ENCODE results near the gene CDC20.
"Not testable (repeated sequence)": the region's sequence is repeated elsewhere in the genome, so short reads cannot be mapped to it uniquely, and the experiment has no call there.

CDC20 gene

DNA sequence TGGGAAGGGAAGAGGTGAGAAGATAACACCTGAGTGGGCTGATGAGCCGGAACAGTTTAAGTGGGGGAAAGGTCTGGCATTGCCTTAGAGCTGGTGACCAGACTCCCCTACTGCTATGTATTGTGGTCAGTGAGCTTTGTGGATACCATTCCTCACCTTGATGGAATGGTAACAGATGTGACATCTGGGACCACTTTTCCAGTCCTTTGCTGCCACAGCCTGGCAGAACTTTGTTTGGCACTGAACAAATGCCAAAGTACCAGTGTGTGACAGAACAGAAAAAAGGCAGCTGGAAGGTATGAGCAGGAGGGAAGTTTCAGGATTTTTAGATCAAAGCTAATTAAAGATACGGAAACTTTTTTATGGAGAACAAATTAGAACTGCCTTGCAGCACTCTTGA is 24.7 kb downstream of the CDC20 start:
- peak; percentile 36 for DNase-seq (ENCODE audit: low spot score)

DNA sequence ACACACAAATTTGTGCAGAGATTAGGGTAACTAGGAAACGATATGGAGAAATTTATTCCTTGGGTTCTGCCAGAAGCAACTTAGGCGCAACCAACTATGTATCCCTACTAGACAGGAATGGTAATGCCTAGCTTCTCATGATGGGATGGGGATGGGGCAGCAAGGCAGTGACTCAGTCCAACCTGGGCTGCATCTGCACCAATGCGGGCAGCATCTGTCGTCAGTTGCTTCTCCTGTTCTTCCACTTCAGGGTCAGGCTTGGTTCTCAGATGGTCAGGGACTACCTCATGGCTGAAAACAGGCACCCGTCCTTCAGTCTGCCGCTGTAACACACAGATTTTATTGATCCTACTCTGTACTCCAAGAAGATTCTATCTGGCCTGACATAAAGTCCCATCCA is 27.9 kb downstream of the CDC20 start:
- no peak for DNase-seq (ENCODE audit: low spot score)

DNA sequence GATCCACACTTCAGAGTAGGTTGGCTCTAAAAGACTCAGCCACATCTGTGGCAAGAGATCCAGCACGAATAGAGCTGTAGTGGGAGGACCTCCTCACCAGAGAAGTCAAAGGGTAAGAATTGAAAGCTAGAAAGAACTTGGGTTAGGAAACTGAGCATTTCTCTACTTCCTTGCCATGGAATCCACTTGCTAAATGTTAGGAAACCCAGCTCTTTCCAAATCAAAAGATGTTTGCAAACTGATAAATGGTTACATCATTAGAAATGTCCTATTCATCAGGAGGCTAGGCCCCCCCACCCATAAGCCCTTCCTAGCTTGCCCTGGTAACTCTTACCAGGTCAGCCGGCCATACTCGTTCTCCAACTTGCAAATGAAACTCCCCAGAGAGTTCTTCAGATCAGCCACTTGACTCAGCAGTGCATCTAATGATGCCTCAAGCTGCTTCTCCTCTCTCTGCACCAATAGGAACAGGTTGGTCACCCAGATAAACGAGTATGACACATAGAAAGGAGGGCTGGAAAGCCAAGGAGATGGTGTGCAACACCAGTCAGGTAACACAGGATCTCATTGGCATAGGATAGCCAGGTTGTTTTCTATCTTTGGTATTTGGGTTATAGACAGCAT is 29.3 kb downstream of the CDC20 start:
- DNase-seq (ENCODE audit: low spot score): no peak

DNA sequence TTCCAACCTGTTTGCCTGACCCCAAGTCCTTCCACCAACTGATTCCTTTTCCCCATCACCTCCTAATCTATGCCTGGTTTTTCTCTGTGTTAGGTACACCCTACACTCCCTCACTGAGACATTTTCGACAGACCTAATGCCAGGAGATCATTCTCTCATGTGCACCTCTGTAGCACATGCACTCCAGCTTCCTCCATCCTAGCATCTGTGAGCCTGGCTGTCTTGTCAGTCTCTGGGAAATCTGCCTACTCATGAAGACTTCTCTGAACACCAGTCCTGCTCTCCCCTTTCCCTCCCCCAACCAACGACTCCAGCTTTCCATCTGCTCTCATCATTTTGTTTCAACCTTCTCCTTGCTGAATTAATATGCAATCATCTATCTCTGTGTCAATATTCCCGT is 29.8 kb downstream of the CDC20 start:
- DNase-seq (ENCODE audit: low spot score): no peak

DNA sequence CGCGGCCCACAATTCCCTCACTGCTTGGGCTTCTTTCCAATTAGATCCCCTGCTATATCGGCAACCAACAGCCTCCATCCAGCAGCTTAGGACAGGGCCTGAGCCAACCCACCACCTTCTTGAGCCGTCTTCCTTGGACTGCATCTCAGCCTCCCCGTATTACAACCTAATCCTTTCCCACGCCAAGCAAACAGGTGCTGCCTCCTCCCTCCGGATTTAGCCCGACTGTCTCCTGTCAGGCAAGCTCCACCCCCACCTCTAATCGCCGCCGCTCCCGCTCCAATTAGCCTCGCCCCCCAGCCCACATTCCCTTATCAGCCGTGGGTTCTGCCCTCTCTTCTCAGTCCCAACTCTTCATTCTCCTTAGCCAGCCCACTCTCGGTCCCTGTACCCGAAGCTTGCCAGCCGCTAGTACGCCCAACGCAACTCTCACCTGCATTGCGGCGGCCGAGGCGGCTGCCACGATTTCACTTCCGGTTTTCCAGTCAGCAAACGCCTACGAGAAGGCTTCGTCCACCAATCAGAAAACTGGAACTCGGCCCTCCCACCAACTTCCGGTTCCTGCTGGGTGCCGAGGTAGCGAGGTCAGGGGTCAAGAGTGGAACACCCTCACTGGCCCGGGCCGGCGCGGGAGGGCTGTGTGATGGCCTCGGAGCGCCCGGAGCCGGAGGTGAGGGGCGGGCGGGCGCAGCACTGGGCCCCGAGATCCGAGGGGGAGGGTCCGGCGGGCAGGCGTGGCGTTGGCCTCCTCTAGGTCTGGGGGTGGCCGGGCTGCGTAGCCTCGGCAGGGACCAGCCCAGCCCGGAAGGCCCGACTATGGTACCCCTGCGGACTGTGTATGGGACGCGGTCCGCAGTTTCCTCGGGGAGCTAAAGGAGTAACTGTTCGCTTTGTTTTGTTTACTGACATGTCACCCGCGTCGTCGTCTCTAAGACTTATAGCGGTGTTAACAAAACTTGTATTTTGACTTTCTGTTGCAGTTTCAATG is 30.8 kb downstream of the CDC20 start, which contains the start of the genes MED8 and SZT2:
MED8 (minus strand) TSS at position 475 of the 988 bp plus-strand sequence; CDS start at position 439, 36 bp downstream.
SZT2 (plus strand) TSS at position 574 of the 988 bp plus-strand sequence; CDS start at position 644, 70 bp downstream.
- DNase-seq (ENCODE audit: low spot score): peak; percentile 90

DNA sequence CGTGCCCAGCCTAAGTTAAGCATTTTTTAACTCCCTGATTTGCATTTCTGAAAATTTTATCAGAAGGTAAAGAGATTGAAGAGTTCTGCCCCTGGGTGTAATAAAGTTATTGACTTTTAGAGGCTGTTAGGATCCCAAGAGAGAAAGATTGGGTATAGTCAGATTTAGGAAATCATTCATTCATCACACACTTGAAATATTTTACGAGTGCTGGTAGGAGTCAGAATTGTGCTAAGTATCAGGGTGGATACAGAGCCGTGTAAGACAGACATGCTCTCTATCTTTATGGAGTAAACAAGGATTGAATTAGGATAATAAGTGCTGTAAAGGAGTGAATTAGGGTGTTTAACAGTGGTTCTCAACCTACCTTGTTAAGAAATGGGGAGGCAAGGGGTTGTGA is 33.9 kb downstream of the CDC20 start:
- DNase-seq (ENCODE audit: low spot score): no peak

DNA sequence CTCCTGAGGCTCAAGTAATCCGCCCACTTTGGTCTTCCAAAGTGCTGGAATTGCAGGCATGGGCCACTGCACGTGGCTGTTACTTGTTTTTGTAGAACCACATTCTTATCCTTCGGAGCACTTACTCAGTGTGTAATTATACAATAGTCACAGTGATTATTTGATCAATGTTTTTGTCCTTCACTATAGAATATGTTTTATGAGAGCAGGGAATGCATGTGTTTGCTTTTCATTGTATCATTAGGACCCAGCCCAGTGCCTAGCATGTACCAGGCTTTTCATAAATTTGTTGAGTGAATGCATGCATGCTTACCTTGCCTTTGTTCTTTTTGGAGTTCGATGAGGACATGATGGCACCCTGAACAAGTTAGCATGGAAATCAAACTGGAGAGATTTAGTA is 36.7 kb downstream of the CDC20 start:
- DNase-seq (ENCODE audit: low spot score): no peak

DNA sequence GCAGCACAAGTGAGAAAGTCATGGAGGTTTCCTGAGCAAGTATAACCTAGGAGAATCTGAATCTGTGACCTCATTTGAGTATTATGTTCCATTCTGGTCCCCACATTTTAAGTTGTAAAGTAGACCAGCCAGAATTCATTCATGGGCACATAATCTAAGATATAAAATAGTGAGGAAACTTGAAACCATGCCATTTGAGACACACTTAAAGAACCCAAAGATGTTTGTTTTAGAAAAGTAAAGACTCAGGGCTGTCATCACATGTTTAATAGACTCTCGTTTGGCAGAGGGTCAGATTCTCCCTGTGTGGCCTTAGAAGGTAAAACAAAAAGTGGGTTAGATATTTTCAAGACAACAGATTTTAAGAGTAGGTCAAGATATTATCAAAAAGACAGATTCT is 37.3 kb downstream of the CDC20 start:
- no peak for DNase-seq (ENCODE audit: low spot score)

DNA sequence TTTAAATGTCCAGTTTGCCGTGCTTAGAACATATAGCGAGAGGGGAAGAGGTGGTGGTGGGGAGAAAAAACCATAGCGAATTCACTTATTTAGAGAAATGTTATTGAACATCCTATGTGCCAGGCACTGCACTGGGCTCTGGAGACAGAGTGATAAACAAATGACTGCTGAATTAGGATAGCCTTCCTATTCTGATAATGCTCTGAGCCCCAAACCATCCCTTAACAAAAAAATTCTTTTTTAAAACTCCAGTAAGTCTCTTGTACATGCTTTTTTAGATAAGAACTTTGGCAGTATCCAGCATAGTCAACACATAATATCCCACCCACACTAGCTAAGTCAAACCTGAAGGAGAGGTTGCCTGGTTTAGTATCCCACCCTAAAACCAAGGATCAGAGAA is 39.4 kb downstream of the CDC20 start:
- no peak for DNase-seq (ENCODE audit: low spot score)

DNA sequence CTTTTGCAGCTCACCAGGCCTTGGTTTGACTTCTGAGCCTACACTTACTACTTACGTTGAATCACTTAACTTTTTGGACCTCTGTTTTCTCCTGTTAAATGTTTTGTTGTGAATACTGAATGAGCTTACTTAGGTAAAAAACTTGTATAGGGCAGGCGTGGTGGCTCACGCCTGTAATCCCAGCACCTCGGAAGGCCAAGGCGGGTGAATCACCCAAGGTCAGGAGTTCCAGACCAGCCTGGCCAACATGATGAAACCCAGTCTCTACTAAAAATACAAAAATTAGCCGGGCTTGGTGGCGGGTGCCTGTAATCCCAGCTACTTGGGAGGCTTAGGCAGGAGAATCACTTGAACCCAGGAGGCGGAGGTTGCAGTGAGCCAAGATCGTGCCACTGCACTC is 41.7 kb downstream of the CDC20 start:
- DNase-seq (ENCODE audit: low spot score): not testable (repeated sequence)

DNA sequence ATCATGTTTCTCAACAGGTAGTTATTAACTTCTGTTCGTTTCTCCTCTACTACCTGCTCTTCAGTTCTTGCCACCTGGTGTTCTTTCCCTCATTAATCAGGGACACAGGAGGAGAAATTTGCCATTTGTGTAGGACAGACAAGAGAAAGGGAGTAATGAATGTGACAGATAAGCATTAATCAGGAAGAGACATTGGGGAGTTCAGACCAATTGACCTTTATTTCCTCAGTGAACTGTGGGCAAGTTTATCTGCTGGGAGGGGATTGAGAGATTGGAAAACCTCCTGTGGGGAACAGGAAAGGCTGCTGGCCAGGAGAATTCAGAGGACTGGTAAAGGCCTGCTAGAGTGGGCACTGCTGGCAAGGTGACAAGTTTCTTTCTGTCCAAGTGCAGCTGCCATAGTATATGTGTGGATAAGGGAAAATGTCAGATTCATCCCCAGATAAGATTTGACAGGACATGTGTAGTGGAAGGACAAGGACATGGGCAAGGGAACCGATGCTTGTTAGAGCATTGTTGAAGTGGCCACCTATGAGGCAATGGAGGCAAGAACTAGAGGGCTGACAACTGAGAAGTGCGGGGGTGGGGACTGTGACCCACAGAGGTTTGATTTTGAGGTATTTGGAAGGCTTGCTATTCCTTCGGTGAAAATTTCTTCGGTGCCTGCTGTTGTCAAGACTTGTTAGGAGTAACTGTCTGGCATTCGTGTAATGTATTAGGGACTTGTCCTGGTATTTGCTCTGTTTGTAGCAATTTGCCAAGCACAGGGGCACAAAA is 43.5 kb downstream of the CDC20 start:
- no peak for DNase-seq (ENCODE audit: low spot score)

DNA sequence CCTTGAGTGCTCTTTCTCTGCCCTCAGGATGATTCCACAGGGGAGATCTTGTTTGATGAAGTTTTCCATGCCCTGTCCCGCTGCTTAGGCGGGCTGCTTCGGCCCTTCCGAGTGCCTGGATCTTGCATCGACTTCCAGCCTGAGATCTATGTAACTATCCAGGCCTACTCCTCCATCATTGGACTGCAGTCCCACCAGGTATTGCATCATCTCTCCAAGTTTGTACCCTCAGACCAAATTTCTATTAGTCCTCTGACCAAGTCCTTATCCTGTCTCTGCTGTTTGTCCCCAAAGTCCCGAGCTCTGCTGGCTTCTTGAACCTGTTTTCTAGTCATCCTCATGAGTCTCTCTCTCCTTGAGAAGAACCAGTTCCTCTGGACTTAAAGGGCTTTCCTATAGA is 45.6 kb downstream of the CDC20 start:
- DNase-seq (ENCODE audit: low spot score): no peak

DNA sequence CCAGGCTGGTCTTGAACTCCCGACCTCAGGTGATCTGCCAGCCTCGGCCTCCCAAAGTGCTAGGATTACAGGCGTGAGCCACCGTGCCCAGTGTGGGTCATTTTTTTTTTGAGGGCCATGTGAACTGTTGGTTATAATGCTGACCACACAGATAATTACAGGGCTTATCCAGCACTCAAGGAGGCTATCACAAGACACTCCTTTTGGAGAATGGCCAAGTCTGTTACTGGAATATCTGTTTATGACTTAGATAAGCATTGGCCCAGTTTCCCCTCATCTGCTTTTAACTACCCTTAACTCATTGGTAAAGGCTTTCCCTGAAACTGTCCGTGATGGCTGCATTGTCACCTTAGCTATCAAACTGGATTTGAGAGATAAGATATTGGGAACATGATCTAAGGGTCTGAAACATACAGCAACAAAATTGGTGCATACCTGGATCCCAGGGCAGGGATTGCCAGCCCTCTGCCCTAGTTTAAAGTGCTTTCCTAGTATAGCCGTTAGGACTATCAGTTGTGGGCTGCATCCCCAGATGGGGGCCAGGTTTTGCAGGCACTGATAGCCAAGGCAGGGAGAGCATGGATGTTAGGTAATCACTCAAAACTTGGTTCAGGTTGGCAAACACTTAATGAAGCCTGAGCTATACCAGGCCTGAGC is 46.6 kb downstream of the CDC20 start:
- no peak for DNase-seq (ENCODE audit: low spot score)

DNA sequence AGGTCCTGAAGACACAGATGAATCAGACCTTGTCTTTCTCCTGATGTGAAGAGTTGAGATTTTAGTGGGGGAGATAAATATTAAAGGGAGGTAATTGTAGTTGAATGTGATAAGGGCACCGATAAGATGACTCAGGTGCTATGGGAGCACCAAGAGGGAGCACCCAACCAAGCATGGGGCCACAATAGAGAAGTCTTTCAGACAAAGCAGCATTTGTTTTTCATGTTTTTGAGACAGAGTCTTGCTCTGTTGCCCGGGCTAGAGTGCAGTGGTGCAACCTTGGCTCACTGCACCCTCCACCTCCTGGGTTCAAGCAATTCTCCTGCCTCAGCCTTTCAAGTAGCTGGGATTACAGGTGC is 47.1 kb downstream of the CDC20 start:
- DNase-seq (ENCODE audit: low spot score): no peak

DNA sequence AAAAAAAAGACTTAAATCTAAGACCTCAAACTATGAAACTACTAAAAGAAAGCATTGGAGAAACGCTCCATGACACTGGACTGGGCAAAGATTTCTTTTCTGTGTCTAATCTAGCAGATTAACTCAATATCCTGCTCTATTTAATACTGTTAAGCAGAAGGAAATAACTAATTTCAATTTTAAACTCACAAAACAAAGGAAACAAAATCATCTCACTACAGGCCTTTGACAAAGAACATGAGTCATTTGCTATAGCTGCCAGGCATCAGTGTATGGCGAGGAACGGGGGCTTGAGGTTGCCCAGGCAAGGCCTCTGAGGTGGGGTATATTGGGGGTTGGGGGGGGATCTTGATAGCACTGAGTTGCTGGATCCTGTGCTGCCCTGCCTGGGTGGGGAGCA is 51.8 kb downstream of the CDC20 start:
- DNase-seq (ENCODE audit: low spot score): no peak

Data from SW480 (cell line).